ENCODE data around the gene PRKD2.
"Not testable (repeated sequence)": the region's sequence is repeated elsewhere in the genome, so short reads cannot be mapped to it uniquely, and the experiment has no call there.

DNA sequence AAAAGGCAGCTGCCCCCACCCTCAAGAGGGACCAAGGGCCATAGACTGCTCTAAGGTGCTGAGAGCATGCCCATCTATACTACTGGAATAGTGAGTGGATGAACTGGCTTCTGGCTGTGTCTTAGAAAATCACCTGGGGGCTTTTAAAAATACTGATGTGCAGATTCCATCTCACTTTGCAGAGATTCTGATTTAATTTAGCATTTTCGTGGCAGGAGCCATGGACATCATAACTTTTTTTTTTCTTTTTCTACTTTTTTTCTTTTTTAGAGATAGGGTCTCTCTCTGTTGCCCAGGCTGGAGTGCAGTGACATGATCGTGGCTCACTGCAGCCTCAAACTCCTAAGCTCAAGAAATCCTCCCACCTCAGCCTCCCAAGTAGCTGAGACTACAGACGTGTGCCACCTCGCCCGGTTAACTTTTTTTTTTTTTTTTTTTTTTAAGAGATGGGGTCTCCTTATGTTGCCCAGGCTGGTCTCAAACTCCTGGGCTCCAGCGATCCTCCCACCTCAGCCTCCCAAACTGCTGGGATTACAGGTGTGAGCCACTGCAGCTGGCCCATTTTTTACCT, 4.1 kb downstream of the PRKD2 start:
- TF ChIP-seq, protein P1, sequence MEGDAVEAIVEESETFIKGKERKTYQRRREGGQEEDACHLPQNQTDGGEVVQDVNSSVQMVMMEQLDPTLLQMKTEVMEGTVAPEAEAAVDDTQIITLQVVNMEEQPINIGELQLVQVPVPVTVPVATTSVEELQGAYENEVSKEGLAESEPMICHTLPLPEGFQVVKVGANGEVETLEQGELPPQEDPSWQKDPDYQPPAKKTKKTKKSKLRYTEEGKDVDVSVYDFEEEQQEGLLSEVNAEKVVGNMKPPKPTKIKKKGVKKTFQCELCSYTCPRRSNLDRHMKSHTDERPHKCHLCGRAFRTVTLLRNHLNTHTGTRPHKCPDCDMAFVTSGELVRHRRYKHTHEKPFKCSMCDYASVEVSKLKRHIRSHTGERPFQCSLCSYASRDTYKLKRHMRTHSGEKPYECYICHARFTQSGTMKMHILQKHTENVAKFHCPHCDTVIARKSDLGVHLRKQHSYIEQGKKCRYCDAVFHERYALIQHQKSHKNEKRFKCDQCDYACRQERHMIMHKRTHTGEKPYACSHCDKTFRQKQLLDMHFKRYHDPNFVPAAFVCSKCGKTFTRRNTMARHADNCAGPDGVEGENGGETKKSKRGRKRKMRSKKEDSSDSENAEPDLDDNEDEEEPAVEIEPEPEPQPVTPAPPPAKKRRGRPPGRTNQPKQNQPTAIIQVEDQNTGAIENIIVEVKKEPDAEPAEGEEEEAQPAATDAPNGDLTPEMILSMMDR (IDR thresholded peaks at IDR 0.05; ENCODE audit: poor library complexity, severe bottlenecking), result not testable (repeated sequence)
- not testable (repeated sequence) for TF ChIP-seq EP300 (conservative IDR thresholded peaks at IDR 0.05; ENCODE audit: poor library complexity, severe bottlenecking); POLR2AphosphoS5 (IDR thresholded peaks at IDR 0.05)
